ENCODE data around the gene SERF1B.
"Not testable (repeated sequence)": the region's sequence is repeated elsewhere in the genome, so short reads cannot be mapped to it uniquely, and the experiment has no call there.

SERF1B gene

GRCh38 chr5:70025106-70025844, at the start of gene SERF1B:
TSS of gene SERF1B (plus strand) at chr5:70025251. CDS start at chr5:70025452, 201 bp downstream.
- not testable (repeated sequence) for DNase-seq

- DNase-seq: not testable (repeated sequence)
Observed at GRCh38 chr5:69991713-69992112, 33.3 kb upstream of the SERF1B start.

GRCh38 chr5:69995535-69995934, 29.5 kb upstream of the SERF1B start:
- DNase-seq: not testable (repeated sequence)

- DNase-seq: not testable (repeated sequence)
Observed at GRCh38 chr5:70020660-70021059, 4.4 kb upstream of the SERF1B start.

GRCh38 chr5:70025845-70026145, 744 bp downstream of the SERF1B start:
- DNase-seq: not testable (repeated sequence)

GRCh38 chr5:70031204-70031603, 6.2 kb downstream of the SERF1B start:
- not testable (repeated sequence) for DNase-seq

- not testable (repeated sequence) for DNase-seq
Observed at GRCh38 chr5:70041411-70041810, 16.4 kb downstream of the SERF1B start.

- not testable (repeated sequence) for DNase-seq
Observed at GRCh38 chr5:70049790-70050142, 24.7 kb downstream of the SERF1B start.

GRCh38 chr5:70056289-70056942, 31.4 kb downstream of the SERF1B start:
- not testable (repeated sequence) for DNase-seq

- DNase-seq: not testable (repeated sequence)
Observed at GRCh38 chr5:70057140-70057539, 32.1 kb downstream of the SERF1B start.

- not testable (repeated sequence) for DNase-seq
Observed at GRCh38 chr5:70077632-70078031, 52.6 kb downstream of the SERF1B start.

- not testable (repeated sequence) for DNase-seq
Observed at GRCh38 chr5:70088907-70089464, 63.9 kb downstream of the SERF1B start.

GRCh38 chr5:70091776-70092175, 66.7 kb downstream of the SERF1B start:
- not testable (repeated sequence) for DNase-seq
